Glomerular endothelial cell (primary cell): ENCODE measurements around the gene TJAP1. TPM values are rescaled to one million over a fixed set of nuclear protein-coding genes. Genes with fewer than 3 reads are reported as not detected.

ENCODE experiments used
- DNase-seq: peaks from one replicate; pipeline ENCODE4 v3.0.0-alpha.2; 2011; ENCODE audit warnings: low read depth, low spot score; ENCODE audit errors: extremely low read depth
- total RNA-seq: library from RNA; depleted of rRNA; stranded (reverse); fragments of >200 nt; gene quantifications from 2 replicates; pipeline ENCODE4 v1.2.3, GENCODE V29; 2015

The TJAP1 gene, protein sequence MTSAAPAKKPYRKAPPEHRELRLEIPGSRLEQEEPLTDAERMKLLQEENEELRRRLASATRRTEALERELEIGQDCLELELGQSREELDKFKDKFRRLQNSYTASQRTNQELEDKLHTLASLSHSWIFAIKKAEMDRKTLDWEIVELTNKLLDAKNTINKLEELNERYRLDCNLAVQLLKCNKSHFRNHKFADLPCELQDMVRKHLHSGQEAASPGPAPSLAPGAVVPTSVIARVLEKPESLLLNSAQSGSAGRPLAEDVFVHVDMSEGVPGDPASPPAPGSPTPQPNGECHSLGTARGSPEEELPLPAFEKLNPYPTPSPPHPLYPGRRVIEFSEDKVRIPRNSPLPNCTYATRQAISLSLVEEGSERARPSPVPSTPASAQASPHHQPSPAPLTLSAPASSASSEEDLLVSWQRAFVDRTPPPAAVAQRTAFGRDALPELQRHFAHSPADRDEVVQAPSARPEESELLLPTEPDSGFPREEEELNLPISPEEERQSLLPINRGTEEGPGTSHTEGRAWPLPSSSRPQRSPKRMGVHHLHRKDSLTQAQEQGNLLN
- 26.0 and 26.5 TPM in 2 replicates for total RNA-seq

DNA sequence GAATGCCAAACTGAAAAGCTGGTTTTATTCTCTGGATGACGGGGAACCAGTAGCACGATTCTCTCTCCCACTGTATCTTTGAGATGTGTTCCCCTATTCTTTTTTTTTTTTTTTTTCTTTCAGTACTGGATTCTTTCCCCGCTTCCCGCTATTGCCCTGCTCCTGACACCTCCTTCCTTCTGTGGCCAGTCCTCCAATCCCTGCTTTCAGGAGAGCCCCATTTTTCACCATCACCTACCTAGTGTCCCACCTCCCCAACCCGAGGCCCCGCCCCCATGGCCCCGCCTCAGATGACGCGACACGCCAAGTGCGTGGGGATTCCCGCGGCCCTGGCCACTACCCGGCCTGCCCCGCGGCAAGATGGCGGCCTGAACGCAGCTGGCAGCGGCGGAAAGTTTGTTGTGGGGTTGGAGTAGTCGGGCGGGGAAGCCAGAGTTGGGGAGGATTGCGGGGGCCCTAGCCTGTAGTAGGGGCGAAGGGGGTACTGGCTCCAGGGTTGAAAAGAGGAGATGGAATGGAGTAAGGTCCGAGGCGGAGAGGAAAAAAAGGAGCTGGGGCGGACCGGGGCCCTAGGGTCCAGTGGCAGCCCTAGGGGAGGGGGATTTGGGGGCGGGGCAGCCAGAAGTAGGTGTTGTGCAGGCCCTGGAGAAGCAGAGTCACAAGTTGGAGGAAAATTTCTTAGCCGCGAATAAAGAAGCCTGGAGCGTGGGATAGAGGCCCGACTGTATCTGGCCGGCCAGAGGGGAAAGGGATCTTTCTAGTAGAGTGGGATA lies at the start of gene TJAP1:
Gene TJAP1, plus strand, starts transcription at position 336 of the 773 bp plus-strand sequence. CDS start 21,432 bp downstream, outside the sequence.
- no peak for DNase-seq

DNA sequence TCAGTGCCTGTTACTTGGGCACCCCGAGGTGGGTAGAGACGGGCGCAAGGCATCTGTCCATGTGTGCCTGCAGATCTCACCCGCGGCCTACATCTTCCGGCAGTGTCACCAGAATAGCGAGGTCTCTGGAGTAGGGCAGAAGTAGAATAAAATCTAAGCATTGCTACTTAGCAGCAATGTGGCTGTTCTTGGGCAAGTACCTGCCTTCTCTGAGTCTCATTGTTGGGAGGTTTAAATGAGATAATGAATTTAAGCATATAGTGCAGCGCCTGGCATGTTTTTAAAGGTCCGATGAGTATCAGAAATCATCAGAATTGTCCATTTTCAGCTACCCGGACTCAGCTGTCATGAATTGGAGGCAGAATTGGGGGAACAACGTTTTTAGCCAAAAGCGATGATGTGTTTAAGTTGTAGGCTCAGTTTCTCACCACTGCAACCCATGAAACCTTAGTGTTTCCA lies 49.2 kb upstream of the TJAP1 start:
- DNase-seq, result no peak

DNA sequence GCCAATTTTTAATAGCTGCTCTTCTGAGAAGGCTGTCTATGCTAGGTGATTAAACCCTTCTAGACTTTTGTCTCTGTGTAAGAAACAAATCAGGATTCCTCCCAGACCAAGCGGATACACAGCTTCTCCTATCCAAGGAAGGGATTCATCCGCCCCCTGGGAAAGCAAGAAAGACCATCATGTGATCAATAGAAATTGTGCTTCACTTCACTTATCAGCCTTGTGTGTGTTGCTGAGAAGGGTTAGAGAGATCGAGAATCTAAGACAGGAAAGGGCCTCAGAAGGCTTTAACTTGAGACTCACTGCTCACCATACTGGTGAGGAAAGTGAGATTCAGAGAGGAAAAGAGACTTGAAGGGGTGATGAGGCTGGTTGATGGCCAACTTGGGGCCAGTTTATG lies 48.5 kb upstream of the TJAP1 start:
- no peak for DNase-seq

DNA sequence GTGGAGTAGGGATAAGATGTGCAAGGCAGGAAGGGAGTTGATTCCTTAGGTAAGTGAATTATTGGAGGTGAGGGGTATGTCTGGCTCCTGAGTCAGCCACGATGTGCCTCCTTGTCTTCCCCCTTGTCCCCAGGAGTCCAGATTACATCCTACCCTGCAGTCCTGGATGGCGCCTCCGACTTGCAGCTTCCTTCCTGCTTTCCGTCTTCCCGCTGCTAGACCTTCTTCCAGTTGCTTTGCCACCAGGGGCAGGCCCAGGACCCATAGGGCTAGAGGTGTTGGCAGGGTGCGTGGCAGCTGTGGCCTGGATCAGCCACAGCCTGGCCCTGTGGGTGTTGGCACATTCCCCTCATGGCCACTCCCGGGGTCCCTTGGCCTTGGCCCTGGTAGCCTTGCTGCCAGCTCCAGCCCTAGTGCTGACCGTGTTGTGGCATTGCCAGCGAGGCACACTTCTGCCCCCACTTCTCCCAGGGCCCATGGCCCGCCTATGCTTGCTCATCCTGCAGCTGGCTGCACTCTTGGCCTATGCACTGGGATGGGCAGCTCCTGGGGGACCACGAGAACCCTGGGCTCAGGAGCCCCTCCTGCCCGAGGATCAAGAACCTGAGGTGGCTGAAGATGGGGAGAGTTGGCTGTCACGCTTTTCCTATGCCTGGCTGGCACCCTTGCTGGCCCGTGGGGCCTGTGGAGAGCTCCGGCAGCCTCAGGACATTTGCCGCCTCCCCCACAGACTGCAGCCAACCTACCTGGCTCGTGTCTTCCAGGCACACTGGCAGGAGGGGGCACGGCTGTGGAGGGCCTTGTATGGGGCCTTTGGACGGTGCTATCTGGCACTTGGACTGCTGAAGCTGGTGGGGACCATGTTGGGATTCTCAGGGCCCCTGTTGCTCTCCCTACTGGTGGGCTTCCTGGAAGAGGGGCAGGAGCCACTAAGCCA lies 45.1 kb upstream of the TJAP1 start:
- DNase-seq, result no peak

DNA sequence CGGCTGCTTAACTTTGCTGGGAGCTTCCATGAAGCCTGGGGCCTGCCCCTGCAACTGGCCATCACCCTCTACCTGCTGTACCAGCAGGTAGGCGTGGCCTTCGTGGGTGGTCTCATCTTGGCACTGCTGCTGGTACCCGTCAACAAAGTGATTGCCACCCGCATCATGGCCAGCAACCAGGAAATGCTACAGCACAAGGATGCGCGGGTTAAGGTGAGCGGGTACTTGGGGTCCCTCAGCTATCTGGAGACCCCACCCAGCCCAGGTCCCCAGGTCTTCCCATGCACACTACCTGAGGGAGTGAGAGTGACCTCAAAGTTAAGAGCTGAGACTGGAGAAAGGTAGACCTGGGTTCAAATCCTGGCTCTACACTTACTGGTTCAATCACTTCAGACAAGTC lies 44.2 kb upstream of the TJAP1 start:
- DNase-seq, result no peak

DNA sequence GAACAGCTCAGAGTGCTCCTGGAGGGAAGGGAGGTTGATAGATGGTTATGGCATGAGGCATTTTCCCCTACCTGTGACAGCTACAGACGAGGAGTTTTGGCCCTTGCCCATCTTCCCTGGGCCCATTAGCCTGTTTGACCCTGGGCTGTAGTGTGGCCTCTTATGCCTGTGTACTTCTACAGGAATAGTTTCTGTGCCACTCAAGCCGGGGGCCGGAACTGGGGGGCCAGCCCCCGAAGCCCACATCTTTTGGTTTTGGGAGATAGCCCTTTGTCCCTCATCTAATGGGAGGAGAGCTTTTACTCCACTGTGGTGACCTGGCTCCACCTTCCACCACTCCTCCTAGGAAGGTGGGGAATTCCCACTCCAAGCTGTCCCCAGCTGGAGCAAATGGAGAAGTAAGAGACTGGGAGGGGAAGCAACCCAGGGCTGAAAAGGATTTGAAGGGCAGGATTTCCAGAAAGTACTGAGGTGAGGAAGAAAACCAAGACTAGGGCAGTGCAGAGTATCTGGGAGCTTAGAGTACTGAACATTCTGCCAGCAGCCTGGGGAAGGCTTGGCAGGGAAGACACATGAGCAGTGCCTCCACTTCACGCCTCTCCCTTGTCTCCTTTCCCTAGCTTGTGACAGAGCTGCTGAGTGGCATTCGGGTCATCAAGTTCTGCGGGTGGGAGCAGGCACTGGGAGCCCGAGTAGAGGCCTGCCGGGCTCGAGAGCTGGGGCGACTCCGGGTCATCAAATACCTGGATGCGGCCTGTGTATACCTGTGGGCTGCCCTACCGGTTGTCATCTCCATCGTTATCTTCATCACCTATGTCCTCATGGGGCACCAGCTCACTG lies 43.1 kb upstream of the TJAP1 start:
- DNase-seq, result no peak

DNA sequence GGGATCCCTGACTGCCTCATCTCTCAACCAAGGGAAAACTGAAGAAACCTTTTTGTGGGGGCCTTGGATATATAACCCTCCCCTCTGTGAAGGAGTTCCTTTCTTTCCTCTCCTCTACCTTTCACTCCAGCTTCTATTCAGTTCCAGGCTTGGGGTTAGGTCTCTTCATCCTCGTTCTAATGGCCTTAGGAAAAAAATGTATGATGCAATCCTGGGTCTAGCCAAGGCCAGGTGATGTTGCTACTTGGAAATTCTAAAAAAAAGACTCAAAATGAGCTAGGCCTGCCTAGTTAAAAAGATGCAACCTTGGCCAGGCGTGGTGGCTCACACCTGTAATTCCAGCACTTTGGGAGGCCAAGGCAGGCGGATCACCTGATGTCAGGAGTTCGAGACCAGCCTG lies 42.4 kb upstream of the TJAP1 start:
- no peak for DNase-seq

DNA sequence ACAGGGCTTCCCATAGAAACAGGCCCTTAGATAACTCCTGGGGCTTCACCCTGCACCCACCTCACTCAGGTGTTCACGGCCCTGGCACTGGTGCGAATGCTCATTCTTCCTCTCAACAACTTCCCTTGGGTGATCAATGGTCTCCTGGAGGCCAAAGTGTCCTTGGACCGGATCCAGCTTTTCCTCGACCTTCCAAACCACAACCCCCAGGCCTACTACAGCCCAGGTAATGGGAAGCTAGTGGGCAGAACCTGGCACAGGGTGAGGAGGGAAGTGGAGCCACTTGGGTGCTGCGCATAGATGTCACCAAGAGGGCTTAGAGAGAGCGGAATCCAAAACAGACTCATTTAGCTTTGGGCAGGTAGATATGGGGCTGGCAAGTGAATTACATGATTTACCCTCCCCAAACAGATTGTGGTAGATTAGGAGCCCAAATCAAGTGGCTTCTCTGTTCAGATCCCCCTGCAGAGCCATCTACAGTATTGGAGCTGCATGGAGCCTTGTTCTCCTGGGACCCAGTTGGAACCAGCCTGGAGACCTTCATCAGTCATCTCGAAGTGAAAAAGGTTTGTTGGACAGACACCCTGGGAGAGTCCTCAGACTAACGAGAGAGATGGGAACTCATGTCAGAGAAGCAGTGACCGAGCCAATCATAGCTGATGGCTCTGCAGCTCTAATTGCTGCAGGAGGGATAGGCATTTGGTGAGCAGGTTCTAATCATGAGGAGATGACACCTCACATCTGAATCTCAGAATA lies 41.5 kb upstream of the TJAP1 start:
- DNase-seq, result no peak

DNA sequence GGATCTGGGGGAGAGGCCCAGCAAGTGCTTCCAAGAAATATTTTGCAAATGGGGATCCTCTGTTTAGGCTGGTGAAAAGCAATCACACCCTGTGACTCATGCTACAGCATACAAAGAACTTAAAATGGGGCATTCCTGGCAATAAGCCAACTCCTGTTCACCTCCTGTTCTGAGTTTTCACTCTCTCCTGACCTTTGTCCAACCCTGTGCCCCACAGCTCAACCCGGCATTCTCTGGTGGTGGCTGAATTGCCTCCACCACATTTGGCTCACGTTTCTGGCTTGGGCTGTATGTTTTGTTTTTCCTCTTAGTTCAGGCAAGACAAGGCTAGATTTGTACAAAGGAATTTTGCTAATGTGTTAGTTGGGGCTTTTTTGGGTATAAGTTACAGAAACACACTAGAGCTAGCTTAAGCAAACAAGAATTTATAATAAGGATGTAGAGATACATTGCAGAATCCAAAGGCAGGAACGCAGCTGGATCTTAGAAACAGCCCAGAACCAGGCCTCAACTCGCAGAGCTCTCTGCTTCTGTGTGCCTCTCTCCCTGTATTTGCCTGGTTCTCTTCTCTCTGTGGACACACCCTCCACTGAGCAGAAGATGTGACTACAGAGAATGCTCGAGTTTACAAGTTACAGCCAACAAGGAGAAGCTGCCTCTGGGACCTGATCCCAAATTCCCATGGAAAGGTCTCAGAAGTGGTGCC lies 40.6 kb upstream of the TJAP1 start:
- peak; percentile 47 for DNase-seq

DNA sequence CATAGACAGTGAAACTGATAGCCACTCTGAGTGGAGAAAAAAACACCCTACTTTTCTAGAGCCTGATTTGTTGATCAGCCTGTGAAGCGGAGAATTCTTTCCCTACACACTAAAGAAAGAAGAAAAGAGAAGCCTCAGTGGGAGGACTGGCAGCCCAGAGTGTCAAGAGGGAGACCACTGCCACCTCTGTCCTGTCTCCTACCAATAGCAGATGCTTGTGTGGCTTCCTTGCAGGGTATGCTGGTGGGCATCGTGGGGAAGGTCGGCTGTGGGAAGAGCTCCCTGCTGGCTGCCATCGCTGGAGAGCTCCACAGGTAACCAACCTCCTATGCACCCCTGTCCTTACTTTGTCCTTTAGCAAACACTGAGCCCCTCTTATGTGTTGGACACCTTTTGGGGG lies 39.7 kb upstream of the TJAP1 start:
- DNase-seq, result no peak

DNA sequence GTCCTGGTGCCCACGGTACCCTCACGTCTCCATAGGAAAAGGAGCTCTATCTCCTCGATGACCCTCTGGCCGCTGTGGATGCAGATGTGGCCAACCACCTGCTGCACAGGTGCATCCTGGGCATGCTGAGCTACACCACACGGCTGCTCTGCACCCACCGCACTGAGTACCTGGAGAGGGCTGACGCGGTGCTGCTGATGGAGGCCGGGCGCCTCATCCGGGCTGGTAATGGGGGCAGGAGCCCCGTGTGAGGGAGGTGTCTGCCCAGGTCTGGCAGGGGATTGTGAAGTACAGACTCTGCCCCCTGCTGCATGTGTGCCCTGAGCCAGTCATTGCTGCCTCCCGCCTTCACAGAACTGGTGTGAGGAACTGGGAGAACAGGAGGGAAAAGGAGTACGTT lies 34.4 kb upstream of the TJAP1 start:
- DNase-seq, result no peak

DNA sequence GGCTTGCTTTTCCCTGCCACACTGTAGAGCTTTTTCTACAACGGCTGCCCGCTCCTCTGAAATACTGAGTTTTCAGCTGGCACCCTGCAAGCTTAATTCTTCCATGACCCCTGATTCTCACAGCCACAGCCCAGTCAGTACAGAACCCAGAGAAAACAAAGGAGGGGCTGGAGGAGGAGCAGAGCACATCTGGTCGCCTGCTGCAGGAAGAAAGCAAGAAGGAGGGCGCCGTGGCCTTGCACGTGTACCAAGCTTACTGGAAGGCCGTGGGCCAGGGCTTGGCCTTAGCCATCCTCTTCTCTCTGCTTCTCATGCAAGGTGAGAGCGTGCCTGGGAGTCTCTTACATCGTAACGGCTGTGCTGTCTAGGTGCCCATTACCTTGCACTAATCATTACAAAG lies 33.3 kb upstream of the TJAP1 start:
- no peak for DNase-seq

DNA sequence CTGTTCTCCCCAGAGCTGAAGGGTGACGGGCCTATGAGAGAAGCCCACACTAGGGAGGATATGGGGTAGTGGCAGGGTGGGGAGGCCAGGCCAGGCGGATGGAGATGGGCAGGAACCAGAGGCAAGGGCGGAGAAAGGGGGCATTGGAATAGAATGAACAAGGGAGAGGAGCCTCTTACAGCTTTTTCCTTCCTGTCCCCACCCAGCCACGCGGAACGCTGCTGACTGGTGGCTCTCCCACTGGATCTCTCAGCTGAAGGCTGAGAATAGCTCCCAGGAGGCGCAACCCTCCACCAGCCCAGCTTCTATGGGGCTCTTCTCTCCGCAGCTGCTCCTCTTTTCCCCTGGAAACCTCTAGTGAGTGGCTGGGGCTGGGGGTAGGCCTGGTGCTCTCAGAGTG lies 32.8 kb upstream of the TJAP1 start:
- no peak for DNase-seq

DNA sequence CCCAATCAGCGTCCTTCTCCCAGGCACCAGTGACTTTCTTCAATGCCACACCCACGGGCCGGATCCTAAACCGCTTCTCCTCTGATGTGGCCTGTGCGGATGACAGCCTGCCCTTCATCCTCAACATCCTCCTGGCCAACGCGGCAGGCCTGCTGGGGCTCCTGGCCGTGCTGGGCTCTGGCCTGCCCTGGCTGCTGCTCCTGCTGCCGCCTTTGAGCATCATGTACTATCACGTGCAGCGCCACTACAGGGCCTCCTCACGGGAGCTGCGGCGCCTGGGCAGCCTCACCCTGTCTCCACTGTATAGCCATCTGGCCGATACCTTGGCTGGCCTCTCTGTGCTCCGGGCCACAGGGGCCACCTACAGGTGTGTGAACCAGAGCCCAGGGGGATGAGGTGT lies 31.8 kb upstream of the TJAP1 start:
- DNase-seq, result no peak

DNA sequence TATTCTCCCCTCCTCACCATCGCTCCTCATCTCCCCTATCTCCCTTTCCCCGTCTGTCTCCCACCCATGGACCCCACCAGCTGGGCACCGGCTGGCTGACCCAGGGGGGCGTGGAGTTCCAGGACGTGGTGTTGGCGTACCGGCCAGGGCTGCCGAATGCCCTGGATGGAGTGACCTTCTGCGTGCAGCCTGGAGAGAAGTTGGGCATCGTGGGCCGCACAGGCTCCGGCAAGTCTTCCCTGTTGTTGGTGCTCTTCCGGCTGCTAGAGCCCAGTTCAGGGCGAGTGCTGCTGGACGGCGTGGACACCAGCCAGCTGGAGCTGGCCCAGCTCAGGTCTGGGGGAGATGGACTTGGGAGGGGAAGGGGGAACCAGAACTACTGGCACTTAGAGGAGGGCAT lies 29.8 kb upstream of the TJAP1 start:
- DNase-seq, result no peak

DNA sequence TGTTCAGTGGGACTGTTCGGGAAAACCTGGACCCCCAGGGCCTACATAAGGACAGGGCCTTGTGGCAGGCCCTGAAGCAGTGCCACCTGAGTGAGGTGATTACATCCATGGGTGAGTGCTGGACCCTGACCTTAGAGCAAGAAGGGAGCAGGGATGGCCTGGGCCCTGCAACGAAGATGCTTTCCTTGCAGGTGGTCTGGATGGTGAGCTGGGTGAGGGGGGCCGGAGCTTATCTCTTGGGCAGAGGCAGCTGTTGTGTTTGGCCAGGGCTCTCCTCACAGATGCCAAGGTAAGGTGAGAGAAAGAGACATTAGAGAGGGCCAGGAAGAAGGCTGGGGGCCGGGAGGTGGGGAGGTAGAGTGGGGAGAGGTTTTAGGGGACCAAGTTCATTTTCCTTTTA lies 28.5 kb upstream of the TJAP1 start:
- DNase-seq, result no peak

DNA sequence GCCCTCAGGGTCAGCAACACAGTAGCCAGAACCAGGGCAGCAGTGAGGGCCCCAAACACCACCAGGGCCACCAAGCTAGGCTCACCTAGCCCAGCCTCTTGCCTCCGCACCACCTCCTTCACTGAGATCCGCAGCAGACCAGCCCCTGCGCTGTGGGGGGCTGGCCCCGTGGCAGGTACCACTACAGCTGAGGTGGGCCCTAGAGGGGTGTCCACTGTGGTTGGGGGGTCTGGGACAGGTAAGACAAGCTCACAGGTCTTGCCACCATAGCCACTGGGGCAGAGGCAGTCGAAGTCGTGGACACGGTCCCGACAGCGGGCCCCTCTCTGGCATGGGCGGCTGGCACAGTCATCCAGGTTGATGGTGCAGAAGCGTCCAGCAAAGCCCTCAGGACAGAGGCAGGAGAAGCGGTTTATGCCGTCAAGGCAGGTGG lies 26.7 kb upstream of the TJAP1 start:
- no peak for DNase-seq

DNA sequence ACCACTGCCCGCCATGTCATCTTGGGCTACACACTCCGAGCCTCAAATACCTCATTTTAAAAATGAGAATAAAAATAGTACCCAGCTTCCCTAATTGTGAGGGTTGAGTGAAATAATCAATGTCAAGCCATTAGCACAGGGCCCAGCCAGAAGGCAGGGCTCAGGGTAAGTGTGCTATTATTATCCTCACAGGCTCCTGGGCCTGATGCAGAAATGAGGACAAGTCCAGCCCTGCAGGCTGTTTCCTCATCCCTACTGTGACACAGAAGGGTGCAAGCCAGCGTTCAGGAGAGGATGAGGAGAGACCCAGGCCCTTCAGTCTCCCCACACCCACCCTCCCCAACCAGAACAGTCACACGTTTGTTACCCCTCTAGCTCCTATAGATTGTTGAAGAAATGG lies 26.0 kb upstream of the TJAP1 start:
- no peak for DNase-seq
